Measurements from ENCODE around the gene TSPAN4.

Gene TSPAN4

GRCh38 chr11:808427-809286, 34.0 kb upstream of the TSPAN4 start:
- H3K36me3 ChIP-seq (ENCODE audit: control insufficient read depth in 2 of 2, insufficient read depth in 2 of 2, low read length in 2 of 2) = peaks cover 20 to 23% of the 10 kb centered on the region in 2 donors
- H3K27me3 ChIP-seq (ENCODE audit: control insufficient read depth in 1 of 2, insufficient read depth in 2 of 2, low read length in 2 of 2) = no peaks in the 10 kb centered on the region
- H3K4me1 ChIP-seq (ENCODE audit: control insufficient read depth, insufficient read depth, low read length) = peaks cover 42% of the 10 kb centered on the region
- H3K9me3 ChIP-seq (ENCODE audit: control insufficient read depth in 2 of 2, low read length in 2 of 2) = no peaks in the 10 kb centered on the region
- peak overlapping the region; percentile 97 for H3K27ac ChIP-seq (ENCODE audit: low read length)
- H3K9ac ChIP-seq (ENCODE audit: low read length in 2 of 2) = peak overlapping the region; percentile 98 to 99
- peak overlapping the region; percentile 93 to 94 for H3K4me3 ChIP-seq (ENCODE audit: low read length in 2 of 2)

DNA sequence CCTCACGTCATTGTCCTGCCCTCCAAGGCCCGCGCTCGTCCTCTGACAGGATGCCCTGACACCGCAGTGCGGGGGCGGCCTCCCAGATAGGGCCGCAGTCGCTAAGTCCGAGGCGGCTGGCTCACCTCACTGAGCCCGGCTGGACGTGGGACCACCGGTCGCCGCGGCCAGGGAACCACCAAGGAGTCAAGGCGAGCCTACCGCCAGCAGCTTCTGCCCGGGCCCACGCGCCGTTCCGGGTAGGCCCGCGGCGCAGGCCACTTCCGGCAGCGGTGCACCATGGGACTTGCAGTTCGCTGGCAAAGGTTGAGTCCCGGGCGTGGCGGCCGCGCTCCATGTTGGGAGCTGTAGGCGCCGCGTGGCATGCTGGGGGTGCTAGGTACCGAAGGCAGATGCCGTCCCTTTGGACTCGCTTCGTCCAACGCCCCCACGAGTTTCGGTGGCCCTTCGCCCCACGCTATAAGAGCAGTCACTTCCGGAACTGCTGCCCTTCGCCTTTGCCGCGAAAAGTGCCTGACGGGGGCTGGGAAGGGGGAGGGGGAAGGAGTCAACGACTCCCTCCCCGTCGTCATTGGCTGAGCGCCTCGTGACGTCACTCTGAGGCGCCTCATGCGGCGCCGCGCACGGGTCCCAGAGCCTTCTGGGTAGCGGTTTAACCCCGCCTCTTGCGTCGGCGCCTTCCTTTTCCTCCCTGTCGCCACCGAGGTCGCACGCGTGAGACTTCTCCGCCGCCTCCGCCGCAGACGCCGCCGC, 33.2 kb upstream of the TSPAN4 start, which contains the start of gene RPLP2:
Gene RPLP2, plus strand, starts transcription at position 681 of the 753 bp plus-strand sequence. CDS start 268 bp downstream, outside the sequence.
- H3K9me3 ChIP-seq (ENCODE audit: control insufficient read depth in 2 of 2, low read length in 2 of 2) = no peaks in the 10 kb centered on the region
- no peaks in the 10 kb centered on the region for H3K27me3 ChIP-seq (ENCODE audit: control insufficient read depth in 1 of 2, insufficient read depth in 2 of 2, low read length in 2 of 2)
- peaks cover 21 to 23% of the 10 kb centered on the region in 2 donors for H3K36me3 ChIP-seq (ENCODE audit: control insufficient read depth in 2 of 2, insufficient read depth in 2 of 2, low read length in 2 of 2)
- H3K4me3 ChIP-seq (ENCODE audit: low read length in 2 of 2) = peak within 1 kb of the TSS; percentile 93 to 94
- peaks cover 34% of the 10 kb centered on the region for H3K4me1 ChIP-seq (ENCODE audit: control insufficient read depth, insufficient read depth, low read length)
- H3K27ac ChIP-seq (ENCODE audit: low read length) = peak within 1 kb of the TSS; percentile 97
- peak within 1 kb of the TSS; percentile 98 to 99 for H3K9ac ChIP-seq (ENCODE audit: low read length in 2 of 2)

GRCh38 chr11:810040-810567, 32.5 kb upstream of the TSPAN4 start:
- no peaks in the 10 kb centered on the region for H3K27me3 ChIP-seq (ENCODE audit: control insufficient read depth in 1 of 2, insufficient read depth in 2 of 2, low read length in 2 of 2)
- peak overlapping the region; percentile 97 for H3K27ac ChIP-seq (ENCODE audit: low read length)
- H3K36me3 ChIP-seq (ENCODE audit: control insufficient read depth in 2 of 2, insufficient read depth in 2 of 2, low read length in 2 of 2) = peaks cover 21 to 23% of the 10 kb centered on the region in 2 donors
- peak overlapping the region; percentile 98 to 99 for H3K9ac ChIP-seq (ENCODE audit: low read length in 2 of 2)
- H3K9me3 ChIP-seq (ENCODE audit: control insufficient read depth in 2 of 2, low read length in 2 of 2) = no peaks in the 10 kb centered on the region
- H3K4me1 ChIP-seq (ENCODE audit: control insufficient read depth, insufficient read depth, low read length) = peaks cover 29% of the 10 kb centered on the region
- peak overlapping the region; percentile 93 to 94 for H3K4me3 ChIP-seq (ENCODE audit: low read length in 2 of 2)

GRCh38 chr11:811446-812245, 31.0 kb upstream of the TSPAN4 start:
- no peak overlapping the region for H3K4me3 ChIP-seq (ENCODE audit: low read length in 2 of 2)
- peaks cover 26% of the 10 kb centered on the region for H3K4me1 ChIP-seq (ENCODE audit: control insufficient read depth, insufficient read depth, low read length)
- H3K36me3 ChIP-seq (ENCODE audit: control insufficient read depth in 2 of 2, insufficient read depth in 2 of 2, low read length in 2 of 2) = peaks cover 21 to 23% of the 10 kb centered on the region in 2 donors
- no peaks in the 10 kb centered on the region for H3K27me3 ChIP-seq (ENCODE audit: control insufficient read depth in 1 of 2, insufficient read depth in 2 of 2, low read length in 2 of 2)
- no peaks in the 10 kb centered on the region for H3K9me3 ChIP-seq (ENCODE audit: control insufficient read depth in 2 of 2, low read length in 2 of 2)
- H3K9ac ChIP-seq (ENCODE audit: low read length in 2 of 2) = no peak overlapping the region
- no peak overlapping the region for H3K27ac ChIP-seq (ENCODE audit: low read length)

GRCh38 chr11:812390-812789, 30.3 kb upstream of the TSPAN4 start:
- H3K4me3 ChIP-seq (ENCODE audit: low read length in 2 of 2) = no peak overlapping the region
- no peak overlapping the region for H3K27ac ChIP-seq (ENCODE audit: low read length)
- H3K9ac ChIP-seq (ENCODE audit: low read length in 2 of 2) = no peak overlapping the region
- no peaks in the 10 kb centered on the region for H3K27me3 ChIP-seq (ENCODE audit: control insufficient read depth in 1 of 2, insufficient read depth in 2 of 2, low read length in 2 of 2)
- H3K4me1 ChIP-seq (ENCODE audit: control insufficient read depth, insufficient read depth, low read length) = peaks cover 26% of the 10 kb centered on the region
- peaks cover 21 to 23% of the 10 kb centered on the region in 2 donors for H3K36me3 ChIP-seq (ENCODE audit: control insufficient read depth in 2 of 2, insufficient read depth in 2 of 2, low read length in 2 of 2)
- no peaks in the 10 kb centered on the region for H3K9me3 ChIP-seq (ENCODE audit: control insufficient read depth in 2 of 2, low read length in 2 of 2)

- no peak overlapping the region for H3K9ac ChIP-seq (ENCODE audit: low read length in 2 of 2)
These were observed 29.6 kb upstream of the TSPAN4 start for GRCh38 chr11:813072-813455.

GRCh38 chr11:813456-814096, 29.1 kb upstream of the TSPAN4 start:
- Histone ChIP-seq H3K27ac (ENCODE audit: low read length) (no peak overlapping the region), H3K27me3 (ENCODE audit: control insufficient read depth in 1 of 2, insufficient read depth in 2 of 2, low read length in 2 of 2) (no peaks in the 10 kb centered on the region), H3K36me3 (ENCODE audit: control insufficient read depth in 2 of 2, insufficient read depth in 2 of 2, low read length in 2 of 2) (peaks cover 21 to 23% of the 10 kb centered on the region in 2 donors), H3K9me3 (ENCODE audit: control insufficient read depth in 2 of 2, low read length in 2 of 2) (no peaks in the 10 kb centered on the region), H3K4me1 (ENCODE audit: control insufficient read depth, insufficient read depth, low read length) (peaks cover 27% of the 10 kb centered on the region), H3K9ac (ENCODE audit: low read length in 2 of 2) (no peak overlapping the region), H3K4me3 (ENCODE audit: low read length in 2 of 2) (no peak overlapping the region)

More at GRCh38 chr11:813072-813455, 29.6 kb upstream of the TSPAN4 start:
- peaks cover 26% of the 10 kb centered on the region for H3K4me1 ChIP-seq (ENCODE audit: control insufficient read depth, insufficient read depth, low read length)
- H3K4me3 ChIP-seq (ENCODE audit: low read length in 2 of 2) = no peak overlapping the region
- H3K9me3 ChIP-seq (ENCODE audit: control insufficient read depth in 2 of 2, low read length in 2 of 2) = no peaks in the 10 kb centered on the region
- no peak overlapping the region for H3K27ac ChIP-seq (ENCODE audit: low read length)
- no peaks in the 10 kb centered on the region for H3K27me3 ChIP-seq (ENCODE audit: control insufficient read depth in 1 of 2, insufficient read depth in 2 of 2, low read length in 2 of 2)
- H3K36me3 ChIP-seq (ENCODE audit: control insufficient read depth in 2 of 2, insufficient read depth in 2 of 2, low read length in 2 of 2) = peaks cover 21 to 23% of the 10 kb centered on the region in 2 donors

GRCh38 chr11:815675-816432, 26.8 kb upstream of the TSPAN4 start:
- Histone ChIP-seq H3K4me1 (ENCODE audit: control insufficient read depth, insufficient read depth, low read length) (peaks cover 28% of the 10 kb centered on the region), H3K27me3 (ENCODE audit: control insufficient read depth in 1 of 2, insufficient read depth in 2 of 2, low read length in 2 of 2) (no peaks in the 10 kb centered on the region), H3K9ac (ENCODE audit: low read length in 2 of 2) (no peak overlapping the region), H3K27ac (ENCODE audit: low read length) (no peak overlapping the region), H3K4me3 (ENCODE audit: low read length in 2 of 2) (no peak overlapping the region), H3K9me3 (ENCODE audit: control insufficient read depth in 2 of 2, low read length in 2 of 2) (no peaks in the 10 kb centered on the region), H3K36me3 (ENCODE audit: control insufficient read depth in 2 of 2, insufficient read depth in 2 of 2, low read length in 2 of 2) (peaks cover 21 to 23% of the 10 kb centered on the region in 2 donors)

DNA sequence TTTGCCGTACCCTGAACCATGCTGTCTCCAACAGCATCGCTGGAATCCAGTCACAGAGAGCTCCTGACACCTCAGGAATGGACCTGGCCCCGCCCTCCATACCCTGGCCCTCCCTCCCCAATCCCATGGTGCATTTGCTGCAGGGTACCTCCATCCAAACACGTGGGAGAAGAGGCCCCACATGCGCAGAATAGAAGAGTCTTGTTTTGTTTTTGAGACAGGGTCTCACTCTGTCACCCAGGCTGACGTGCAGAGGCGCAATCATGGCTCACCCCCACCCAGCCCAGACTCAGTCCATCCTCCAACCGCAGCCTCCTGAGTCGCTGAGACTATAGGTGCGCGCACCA, 26.2 kb upstream of the TSPAN4 start:
- no peak overlapping the region for H3K4me3 ChIP-seq (ENCODE audit: low read length in 2 of 2)
- peaks cover 28% of the 10 kb centered on the region for H3K4me1 ChIP-seq (ENCODE audit: control insufficient read depth, insufficient read depth, low read length)
- H3K36me3 ChIP-seq (ENCODE audit: control insufficient read depth in 2 of 2, insufficient read depth in 2 of 2, low read length in 2 of 2) = peaks cover 19 to 21% of the 10 kb centered on the region in 2 donors
- H3K9ac ChIP-seq (ENCODE audit: low read length in 2 of 2) = no peak overlapping the region
- H3K27ac ChIP-seq (ENCODE audit: low read length) = no peak overlapping the region
- H3K27me3 ChIP-seq (ENCODE audit: control insufficient read depth in 1 of 2, insufficient read depth in 2 of 2, low read length in 2 of 2) = no peaks in the 10 kb centered on the region
- H3K9me3 ChIP-seq (ENCODE audit: control insufficient read depth in 2 of 2, low read length in 2 of 2) = no peaks in the 10 kb centered on the region

All from stomach smooth muscle (tissue), 2 donors.